ENCODE measurements around the gene SYNDIG1.

SYNDIG1 gene

DNA sequence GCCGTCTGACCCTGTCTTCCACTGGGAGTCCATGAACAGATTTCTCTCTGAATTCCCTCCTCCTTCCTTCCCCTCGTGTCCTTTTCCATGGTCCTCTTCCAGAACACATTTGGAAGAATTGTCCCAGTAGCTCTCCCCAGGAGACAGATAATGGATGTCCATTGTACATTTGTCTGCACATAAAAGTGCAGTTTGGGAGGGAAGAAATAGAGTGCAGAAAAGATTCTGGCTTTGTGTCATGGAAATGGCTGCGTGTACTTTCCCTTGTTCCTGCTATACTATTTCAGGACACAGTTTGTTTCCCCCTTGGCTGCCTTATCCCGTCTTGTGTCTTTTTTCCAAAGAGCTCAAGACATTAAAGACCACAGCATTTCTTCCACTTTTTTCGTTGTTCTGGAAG is 127.6 kb downstream of the SYNDIG1 start:
- no peak for DNase-seq (ENCODE audit: extremely low spot score, insufficient read length, low read depth)

DNA sequence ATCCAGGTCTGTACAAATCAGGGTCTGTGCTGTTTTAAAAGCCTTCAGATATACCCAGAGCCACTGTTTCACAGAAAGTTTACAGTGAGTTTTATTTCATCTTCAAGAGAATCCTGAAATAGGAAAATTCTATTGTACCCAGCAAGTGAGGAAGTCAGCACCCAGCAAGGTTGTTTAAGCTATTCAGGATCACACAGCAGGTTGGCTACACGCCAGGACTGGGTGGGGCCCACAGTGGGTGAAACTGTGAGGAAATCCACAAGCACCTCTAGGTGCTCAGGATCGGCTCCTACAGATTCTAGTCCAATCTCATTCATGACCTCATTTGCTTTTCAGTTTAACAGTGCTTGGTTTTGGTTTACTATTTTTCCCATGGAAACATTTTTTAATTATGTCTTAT is 128.9 kb downstream of the SYNDIG1 start:
- no peak for DNase-seq (ENCODE audit: extremely low spot score, insufficient read length, low read depth)
- no peak for FAIRE-seq

More for the DNA sequence above, 127.6 kb downstream of the SYNDIG1 start:
- no peak for FAIRE-seq

DNA sequence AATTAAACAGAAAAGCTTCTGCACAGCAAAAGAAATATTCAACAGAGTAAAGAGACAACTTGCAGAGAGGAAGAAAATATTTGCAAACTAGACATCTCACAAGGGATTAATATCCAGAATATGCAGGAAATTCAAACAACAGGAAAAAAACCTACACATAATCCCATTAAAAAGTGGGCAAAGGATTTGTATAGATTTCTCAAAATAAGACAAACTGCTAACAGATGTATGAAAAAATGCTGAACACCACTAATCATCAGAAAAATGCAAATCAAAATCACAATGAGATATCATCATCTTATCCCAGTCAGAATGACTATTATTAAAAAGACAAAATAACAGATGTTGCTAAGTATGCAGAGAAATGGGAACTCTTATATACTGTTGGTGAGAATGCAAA is 129.6 kb downstream of the SYNDIG1 start:
- FAIRE-seq (no peak), DNase-seq (ENCODE audit: extremely low spot score, insufficient read length, low read depth) (no peak)

DNA sequence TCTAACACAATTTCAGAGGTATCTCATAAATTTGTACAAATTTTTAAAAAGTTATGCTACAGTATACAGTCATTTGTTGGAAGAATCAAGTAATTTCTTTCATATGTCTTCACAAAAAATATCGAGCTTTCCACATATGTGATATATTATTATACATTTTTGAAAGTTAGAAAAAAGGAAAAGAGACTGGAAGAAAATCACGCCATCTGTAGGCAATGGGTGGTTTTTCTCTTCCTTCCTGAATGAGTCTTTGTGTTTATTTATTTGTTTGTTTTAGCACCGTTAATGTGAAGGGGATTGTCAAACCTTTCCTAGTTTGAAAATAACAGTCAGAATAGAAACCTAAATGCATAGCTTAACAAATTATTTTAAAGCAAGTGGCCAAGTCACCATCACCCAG is 130.6 kb downstream of the SYNDIG1 start:
- FAIRE-seq (no peak), DNase-seq (ENCODE audit: extremely low spot score, insufficient read length, low read depth) (no peak)

DNA sequence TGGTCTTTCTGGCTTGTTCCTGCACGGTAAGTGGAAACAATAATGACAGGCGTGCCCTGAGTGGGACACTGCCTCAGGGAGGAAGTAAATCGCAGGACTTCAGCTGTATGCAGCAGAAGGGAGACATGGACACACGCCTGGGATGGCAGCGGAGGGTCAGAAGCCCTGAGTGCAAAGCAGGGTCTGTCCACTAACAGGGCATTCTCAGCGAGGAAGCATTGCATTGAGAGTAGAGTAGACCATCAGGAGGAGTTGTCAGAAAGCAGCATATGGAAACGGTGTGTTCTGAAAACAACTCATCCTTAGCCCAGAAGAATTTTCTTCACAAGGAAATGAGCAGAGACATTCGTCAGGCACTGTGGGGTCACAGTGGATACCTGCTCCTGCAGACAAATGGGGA is 134.0 kb downstream of the SYNDIG1 start:
- FAIRE-seq (no peak), DNase-seq (ENCODE audit: extremely low spot score, insufficient read length, low read depth) (no peak)

DNA sequence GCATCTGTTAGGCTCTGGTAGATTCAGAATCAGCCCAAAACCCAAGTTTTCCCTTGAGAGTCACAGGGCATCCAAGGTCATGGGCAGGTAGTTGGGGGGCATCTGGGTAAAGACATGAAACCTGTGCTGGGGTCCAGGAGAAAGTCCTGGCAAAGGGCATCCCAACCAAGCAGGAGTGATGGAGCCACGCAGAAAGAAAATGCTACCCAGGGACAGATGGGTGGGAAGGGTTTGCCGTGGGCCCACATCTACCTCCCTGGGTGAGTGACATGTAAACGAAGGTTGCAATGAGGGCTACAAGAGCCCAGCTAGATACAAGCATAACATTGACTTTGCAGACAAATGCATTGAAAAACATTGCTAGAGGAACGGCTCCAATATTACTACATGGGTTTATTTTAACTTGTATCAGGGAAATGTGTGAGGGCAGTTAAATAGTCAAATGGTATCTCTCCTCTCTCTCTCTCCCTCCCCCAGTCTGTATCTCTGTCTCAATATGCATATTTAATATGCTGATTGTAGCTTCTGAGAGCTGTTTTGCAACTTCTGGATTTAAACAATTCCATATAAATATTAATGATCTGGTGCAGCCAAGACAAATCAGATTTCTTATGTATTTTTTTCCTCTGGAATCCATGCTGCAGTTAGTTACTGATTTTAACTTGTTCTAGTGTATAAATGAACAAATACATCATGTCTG is 135.7 kb downstream of the SYNDIG1 start:
- FAIRE-seq, result no peak
- DNase-seq (ENCODE audit: extremely low spot score, insufficient read length, low read depth), result no peak

DNA sequence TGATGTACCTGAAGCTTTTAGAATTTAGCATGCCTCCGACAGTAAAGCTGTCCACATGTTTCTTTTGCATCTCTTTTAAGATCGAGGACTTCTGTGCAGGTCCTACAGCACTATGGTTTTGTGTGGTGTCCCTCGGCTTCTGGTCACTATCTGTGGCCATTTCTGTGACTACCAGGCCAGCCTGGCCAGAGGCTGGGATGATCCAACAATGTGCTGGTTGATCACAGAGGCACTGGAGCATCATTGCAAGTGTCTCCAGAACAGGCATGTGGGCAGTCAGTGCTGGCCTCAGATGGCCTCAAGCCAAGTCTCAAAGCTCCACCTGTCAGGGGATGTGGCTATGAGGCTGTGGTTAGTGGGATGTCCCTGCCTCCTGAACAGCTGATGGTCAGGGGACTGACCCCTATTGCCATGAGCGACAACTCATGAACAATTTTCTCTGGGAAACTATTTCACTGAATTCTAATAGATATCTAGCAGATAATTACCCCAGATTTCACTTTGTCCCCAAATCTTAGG is 136.6 kb downstream of the SYNDIG1 start:
- FAIRE-seq, result no peak
- no peak for DNase-seq (ENCODE audit: extremely low spot score, insufficient read length, low read depth)

DNA sequence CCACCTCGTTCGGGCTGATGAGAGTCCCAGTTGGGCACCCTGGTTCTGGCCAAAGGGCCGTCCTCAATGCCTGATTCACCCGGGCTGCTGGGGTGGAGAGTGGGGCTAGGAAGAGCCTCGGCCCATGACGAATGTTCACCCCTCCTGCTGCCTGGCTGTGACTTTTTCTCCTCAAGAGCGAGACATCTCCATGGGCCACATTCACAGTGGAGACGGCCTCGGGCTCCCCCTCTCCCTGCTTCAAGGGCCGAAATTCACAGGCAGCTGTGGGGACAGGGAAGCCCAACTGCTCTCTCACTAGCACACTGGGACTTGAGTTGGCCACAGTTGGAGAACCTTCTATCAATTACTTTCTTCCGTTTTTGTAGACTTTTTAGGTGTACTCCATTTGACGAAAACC is 138.0 kb downstream of the SYNDIG1 start:
- DNase-seq (ENCODE audit: extremely low spot score, insufficient read length, low read depth) (no peak), FAIRE-seq (no peak)

DNA sequence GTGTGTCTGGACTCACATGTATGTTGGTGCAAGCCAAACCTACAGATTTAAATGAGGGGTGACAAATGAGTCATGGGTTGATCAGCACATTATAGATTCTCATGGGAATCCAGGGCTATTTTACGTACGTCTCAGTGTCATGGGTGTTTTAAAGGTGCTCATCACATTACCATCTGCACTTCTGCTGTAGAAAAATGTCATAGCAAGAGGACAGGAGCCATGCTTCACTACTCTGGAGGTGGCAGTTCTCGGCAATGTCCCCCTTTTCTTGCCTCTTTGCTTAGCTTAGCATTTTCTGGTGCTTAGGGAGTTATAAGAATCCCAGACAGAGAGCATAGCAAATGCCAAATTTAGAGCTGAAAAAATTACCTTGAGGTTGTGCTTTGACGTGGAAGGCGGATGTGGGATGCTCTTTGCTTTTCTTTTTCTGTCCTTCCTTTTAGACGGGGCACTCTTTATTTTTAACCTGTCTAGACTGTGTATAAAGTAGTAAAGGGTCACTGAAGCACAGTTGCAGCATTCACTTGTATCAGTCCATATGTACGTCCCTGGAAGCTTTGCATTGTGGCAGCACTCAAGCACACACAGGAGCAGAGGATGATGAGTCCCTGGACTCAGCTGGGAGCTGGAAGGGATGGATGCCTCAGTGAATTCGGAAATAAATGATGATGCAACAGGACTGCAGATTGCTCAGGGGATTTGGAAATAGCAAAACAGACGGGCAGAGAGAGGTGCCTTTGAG is 139.7 kb downstream of the SYNDIG1 start:
- peak; percentile 89 for FAIRE-seq
- no peak for DNase-seq (ENCODE audit: extremely low spot score, insufficient read length, low read depth)

DNA sequence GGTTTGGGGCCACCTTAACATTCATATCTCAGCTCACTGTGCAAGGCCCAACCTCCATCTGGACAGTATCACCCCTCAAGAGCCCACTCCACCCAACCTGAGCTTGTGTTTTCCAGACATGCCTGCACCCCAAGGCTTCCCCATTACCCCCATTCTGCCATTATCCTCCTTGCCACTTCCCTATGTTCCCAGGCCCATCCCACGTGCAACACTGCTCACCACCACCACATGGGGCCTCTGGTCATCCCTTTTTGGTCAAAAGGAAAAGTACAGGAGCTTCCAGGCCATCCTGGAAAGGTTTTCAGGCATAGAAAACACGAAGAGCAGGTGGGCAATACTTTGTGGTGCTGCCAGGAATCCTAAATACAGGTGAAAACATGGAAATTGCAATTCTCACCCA is 140.3 kb downstream of the SYNDIG1 start:
- FAIRE-seq (no peak), DNase-seq (ENCODE audit: extremely low spot score, insufficient read length, low read depth) (no peak)

DNA sequence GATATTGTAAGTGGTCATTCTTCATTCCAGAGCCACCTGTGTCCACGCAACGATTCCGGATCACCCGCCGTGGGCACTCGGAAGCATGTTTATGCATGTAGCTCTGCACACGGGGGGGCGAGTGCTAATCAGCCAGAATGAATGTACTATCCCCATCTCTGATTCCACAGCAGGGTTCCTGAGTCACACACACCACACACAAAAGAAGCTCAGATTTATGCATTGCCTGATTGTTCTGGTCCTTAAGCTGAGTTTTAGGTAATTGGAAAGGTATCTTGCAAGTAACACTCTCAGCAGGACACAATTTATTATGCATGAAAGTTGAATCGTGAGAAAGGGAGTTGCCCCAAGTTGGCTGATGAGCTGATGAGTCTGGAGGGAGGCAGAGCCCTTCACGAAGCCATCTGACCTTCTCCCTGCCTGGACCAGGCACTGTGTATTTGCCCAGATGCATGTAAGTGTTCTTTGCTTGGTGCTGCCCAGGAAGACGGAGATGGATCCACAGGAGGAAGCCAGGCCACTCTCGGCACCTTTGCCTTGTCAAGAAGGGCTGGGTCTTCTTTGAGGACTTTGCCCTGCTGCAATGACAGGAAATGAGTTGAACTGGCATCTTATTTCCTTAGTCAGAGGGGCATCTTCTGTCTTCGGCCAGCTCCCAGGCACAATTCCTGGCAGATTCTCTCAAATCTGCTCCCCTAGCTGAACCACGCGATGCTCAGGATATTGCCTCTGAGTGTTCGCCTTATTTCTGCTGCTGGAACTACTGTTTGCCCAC is 141.1 kb downstream of the SYNDIG1 start:
- FAIRE-seq, result no peak

DNA sequence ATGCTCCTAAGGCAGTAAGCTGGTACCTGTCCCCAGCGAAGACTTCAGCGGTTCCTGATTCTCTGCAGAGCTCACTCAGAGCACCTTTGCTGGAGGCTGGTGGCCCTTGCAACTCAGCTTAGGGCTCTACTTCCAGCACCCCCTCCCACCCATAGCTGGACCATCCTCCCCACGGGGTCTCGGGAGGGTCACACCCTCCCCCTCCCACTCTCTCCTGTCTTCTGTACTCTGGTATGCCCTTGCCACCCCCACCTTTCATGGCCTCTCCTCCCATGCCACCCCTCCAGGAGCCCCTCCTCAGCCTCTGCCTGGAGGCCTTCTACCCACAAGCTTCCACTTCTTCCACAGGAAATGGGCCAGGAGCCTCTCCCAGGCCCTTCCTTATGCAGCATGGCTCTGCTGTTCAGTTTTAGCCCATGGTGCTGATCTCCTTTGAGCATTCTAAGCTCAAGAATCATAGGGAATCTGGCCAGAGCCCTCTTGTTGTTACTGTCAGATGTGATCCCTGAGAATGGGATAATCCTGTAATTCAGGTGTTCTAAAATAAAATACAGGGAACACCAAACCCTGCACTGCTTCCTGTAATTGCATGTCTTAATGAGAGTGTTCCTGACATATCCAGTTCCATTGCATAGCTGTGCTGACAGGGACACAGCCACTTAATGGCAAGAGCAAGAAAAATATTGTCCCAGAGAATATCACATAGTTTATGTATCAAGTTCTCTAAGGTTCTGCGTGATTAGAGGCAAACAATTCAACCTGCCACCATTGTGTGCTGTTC is 142.1 kb downstream of the SYNDIG1 start:
- DNase-seq (ENCODE audit: extremely low spot score, insufficient read length, low read depth) (no peak), FAIRE-seq (no peak)

More for the DNA sequence above, 141.1 kb downstream of the SYNDIG1 start:
- DNase-seq (ENCODE audit: extremely low spot score, insufficient read length, low read depth), result no peak

DNA sequence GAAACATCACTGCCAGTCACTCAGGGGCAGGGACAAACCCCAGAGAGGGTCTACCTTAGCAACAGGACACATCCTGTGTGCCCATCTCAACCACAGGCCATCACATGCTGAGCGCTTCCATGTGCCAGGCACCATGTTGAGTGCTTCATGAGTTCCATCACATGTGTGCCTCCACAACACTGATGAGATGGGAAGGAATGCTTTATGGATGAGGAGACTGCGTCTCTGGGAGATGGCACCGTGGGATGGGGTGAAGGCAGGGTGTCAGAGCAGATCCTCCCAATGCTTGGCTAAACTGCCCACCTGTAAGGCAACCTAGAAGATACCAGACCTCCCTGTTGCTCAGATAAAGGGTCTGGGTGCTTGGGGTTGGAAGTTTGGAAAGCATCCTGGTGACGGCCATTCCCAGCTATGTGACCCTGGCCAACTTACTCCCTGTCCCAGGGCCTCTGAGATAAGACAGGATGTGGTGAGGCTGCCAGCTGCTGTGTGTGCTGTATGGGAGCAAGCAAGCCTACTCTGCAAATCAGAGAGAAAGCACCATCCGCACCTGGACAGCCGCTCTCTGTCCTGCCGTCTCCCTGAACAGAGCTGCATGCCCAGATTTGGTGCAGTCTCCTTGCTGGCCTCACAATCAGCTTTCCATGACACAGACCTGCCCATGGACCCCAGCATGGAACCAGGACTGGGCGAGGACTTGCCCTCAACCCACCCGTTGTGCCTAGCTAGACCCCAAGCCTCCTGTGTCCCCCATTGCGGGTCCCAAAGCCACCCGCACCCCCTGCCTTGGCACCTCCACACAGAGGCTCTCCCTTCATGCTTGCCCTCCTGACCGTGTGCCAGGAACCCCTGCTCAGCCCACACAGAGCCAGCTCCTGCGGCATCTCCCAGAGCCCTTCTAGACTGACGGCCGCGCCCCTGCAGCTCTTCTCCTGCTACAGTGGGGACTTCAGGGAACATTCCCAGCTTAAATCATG is 143.7 kb downstream of the SYNDIG1 start:
- FAIRE-seq (no peak), DNase-seq (ENCODE audit: extremely low spot score, insufficient read length, low read depth) (no peak)

DNA sequence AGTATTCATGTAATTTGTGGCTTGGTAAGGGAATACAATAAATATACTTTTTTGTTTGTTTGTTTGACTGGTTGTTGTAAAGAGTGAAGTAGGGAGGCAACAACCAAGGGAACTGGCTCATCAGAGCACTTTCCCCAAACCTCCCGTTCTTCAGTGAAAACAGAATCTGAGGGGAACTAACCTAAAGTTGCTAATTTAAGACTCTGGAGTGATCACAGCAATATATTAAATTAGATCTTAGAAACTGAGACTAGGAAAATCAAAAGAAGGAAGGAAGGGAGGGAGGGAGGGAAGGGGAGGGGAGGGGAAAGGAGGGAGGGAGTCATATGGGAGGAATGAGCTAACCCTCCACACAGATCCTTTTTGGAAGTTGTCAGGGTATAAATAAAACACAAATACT is 144.9 kb downstream of the SYNDIG1 start:
- no peak for FAIRE-seq
- DNase-seq (ENCODE audit: extremely low spot score, insufficient read length, low read depth), result no peak

DNA sequence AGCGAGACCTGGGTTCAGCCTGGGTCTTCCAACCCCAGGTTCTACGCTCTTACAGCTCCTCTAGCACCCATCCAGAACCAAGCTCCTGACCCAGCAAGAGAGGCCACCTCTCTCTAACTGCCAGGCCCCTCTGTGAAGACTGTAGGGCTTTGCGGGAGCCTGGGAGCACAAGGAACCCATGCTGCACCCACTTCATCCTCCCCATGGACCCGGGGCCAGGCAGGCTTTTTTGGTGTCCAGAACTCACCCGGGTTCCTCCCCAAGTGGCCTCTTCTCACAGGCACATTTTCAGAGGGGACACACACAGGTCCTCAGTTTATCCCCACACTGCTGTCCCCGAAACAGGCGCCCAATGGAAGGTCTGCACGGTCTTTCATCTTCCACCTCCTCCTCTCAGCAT is 145.9 kb downstream of the SYNDIG1 start:
- DNase-seq (ENCODE audit: extremely low spot score, insufficient read length, low read depth) (no peak), FAIRE-seq (no peak)

DNA sequence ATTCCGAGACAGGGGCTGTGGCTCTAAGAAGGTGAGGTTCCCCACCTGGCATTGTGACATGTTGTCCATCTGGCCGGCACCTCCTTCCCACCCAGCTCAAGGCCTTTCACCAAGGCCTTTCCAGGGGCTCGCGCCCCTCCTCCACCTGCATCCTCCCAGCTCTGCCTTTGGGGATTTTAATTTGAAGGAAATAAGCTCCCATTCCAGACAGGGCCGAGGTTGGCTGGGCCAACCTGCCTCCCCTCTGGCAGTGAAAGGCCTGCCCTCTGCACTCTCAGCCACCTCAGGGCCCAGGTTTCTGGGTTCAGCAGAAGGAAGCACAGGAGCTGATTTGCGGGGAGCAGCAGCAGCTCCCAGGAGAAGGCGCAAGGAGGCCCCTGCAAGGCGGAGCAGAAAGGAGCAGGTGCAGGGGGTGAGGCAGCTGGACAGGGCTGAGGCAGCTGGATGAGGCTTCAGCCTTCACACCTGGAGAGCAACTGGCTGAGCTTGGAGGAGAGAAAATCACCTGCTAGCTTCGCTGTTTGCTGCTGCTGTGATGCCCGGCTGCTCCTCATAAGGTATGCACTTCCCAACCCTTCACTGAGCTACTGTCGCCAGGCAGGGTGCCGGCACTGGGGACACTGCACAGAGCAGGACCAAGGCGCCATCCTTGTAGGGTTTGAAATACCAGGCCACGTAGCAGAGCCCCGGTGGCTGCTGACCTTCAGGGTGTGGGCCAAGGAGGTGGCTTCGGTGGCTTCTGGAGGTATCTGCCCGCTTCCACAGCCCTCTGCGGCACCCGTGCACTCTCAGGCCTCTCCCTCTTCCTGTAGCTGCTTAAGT is 147.0 kb downstream of the SYNDIG1 start:
- DNase-seq (ENCODE audit: extremely low spot score, insufficient read length, low read depth), result no peak
- no peak for FAIRE-seq

DNA sequence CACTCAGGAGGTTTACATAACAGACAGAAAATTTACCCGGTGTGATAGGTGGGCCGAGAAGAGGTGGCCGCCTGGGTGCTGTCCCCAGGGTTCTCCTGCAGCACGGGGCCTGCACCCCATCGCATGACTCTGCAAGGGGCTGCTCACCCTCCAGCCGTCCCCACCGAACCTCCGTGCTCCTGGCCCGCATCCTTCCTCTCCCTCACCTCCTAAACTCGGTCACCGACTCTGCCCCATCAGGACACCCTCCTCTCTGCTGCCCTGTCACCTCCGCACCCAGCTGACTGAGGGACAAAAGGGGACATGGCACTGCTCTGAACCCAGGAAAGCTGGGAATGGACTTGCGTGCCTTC is 147.6 kb downstream of the SYNDIG1 start:
- DNase-seq (ENCODE audit: extremely low spot score, insufficient read length, low read depth), result no peak
- no peak for FAIRE-seq

DNA sequence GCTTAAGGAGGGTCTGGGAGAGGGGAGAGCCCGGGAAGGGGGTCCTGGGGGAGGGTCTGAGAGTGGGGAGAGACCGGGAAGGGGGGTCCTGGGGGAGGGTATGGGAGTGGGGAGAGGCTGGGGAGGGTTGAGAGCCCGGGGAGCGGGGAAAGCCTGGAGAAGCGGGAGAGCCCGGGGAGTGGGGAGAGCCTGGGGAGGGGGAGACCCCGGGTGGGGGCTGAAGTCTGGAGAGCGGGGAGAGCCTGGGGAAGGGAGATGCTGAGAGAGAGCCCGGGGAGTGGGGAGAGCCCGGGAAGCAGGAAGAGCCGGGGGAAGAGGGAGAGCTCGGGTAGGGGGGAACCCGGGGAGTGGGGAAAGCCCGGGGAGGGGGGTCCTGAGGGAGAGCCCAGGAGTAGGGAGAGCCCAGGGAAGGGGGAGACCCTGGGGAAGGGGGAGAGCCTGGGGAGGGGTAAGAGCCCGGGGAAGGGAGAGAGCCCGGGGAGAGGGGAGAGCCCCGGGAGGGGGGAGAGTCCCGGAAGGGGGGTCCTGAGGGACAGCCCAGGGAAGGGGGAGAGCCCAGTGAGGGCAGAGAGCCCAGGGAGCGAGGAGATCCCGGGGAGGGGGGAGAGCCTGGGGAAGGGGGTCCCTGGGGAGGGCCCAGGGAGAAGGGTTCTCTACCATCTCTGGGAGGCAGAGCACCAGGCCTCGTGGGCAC is 148.5 kb downstream of the SYNDIG1 start:
- FAIRE-seq (no peak), DNase-seq (ENCODE audit: extremely low spot score, insufficient read length, low read depth) (no peak)

All from GM18507 (cell line).